Activated naive CD4-positive, alpha-beta T cell treated with anti-CD3 and anti-CD28 coated beads, Interleukin-2, amount 50 U/mL, for 72 hours (primary cell): ENCODE results near the gene ITPR1. TPM values are rescaled to one million over a fixed set of nuclear protein-coding genes. Genes with fewer than 3 reads are reported as not detected.

Experiments used
- ATAC-seq, 2 donors: fragments of 150-1000 bp; cut with Tn5 transposase; 2 replicates each; pipeline ENCODE4 v1.10.0; 2021; ENCODE audit warnings: mild to moderate bottlenecking in 2 of 2, moderate library complexity in 2 of 2
- DNase-seq, 2 donors: peaks; one replicate each; pipeline ENCODE4 v3.0.0; 2021 to 2022; ENCODE audit warnings: low spot score in 2 of 2
- H3K27ac Mint-ChIP-seq, 2 donors: one replicate each; pipeline ENCODE4 v1.8.0; 2022; ENCODE audit warnings: mild to moderate bottlenecking in 2 of 2, mixed read lengths in 2 of 2
- H3K36me3 Mint-ChIP-seq, 2 donors: one replicate each; pipeline ENCODE4 v1.8.0; 2022; ENCODE audit warnings: mixed read lengths in 2 of 2
- H3K9me3 Mint-ChIP-seq, 2 donors: one replicate each; pipeline ENCODE4 v1.8.0; 2022; ENCODE audit warnings: mixed read lengths in 2 of 2
- total RNA-seq, 2 donors: library from RNA; stranded (reverse); gene quantifications; one replicate each; pipeline ENCODE4 v1.2.3, GENCODE V29; 2022

ITPR1 gene
- total RNA-seq, 2 donors from 2014 or later, result 40.0 to 70.7 TPM

DNA sequence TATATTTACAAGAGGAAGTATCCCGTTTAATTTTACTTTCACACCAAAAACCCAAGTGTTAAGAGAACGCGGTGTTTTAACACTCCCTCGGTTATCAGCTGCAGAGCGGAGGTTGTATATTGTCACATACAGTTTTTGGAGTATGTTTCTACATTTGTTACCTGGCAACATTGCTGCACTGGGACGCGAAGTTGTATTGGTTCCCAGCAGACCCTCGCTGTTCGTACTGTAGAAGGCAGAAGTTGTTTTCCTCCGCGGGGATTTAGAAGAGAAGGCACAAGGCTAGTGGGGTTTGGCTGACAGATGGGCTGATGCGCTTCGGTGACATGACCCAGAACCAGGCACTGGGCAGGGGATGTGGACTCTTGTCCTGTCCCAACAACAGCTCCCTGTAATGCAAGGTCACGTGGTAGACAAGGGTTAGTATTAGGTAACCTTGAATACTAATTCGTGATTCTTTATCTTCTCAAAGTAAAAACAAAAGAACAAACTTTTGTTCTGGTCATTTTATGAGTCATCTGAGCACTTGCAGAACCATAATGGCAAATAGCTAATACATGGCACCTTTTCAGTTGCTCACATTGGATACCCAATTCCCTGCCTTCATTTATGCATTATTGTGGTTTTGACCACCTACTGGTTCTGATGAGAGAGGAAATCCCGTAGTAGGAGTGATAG is 255.7 kb downstream of the ITPR1 start:
- DNase-seq, result no peak
- H3K9me3 Mint-ChIP-seq, result peaks cover 0 to 5% of the 10 kb centered on the region in 2 donors
- H3K36me3 Mint-ChIP-seq, result peaks cover 12 to 28% of the 10 kb centered on the region in 2 donors
- ATAC-seq, result peak in 1 of 2 donors; percentile 19
- peak overlapping the region in 1 of 2 donors; percentile 40 for H3K27ac Mint-ChIP-seq

DNA sequence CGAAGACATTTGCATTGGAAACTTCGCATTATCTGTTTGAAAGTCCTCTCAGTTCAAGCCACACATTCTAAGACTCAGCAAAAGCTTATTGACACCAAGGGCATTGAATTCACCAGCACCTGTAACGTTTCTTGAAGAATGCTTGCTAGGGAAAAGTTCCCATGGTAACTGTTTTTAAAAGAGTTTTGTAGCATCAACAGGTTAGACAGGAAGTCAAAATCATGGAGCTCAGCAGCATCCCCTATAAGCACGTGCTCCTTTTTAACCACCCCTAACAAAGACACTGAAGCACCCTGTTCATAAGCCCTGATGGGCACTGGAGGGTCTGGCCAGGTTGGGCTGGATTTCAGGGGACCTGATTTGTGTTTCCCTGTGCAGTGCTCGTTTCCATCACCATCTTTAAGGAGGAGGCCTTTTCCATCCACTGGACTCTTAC is 256.4 kb downstream of the ITPR1 start:
- Mint-ChIP-seq H3K9me3 (peaks cover 0 to 5% of the 10 kb centered on the region in 2 donors), H3K27ac (peak overlapping the region in 1 of 2 donors; percentile 40), H3K36me3 (peaks cover 17 to 28% of the 10 kb centered on the region in 2 donors)
- no peak for DNase-seq
- no peak for ATAC-seq

GRCh38 chr3:4750306-4750968 is 257.3 kb downstream of the ITPR1 start:
- Mint-ChIP-seq H3K9me3 (peaks cover 0 to 5% of the 10 kb centered on the region in 2 donors), H3K27ac (peak overlapping the region; percentile 72 to 82), H3K36me3 (peaks cover 17 to 28% of the 10 kb centered on the region in 2 donors)
- no peak for DNase-seq
- ATAC-seq, result peak in 1 of 2 donors; percentile 43

DNA sequence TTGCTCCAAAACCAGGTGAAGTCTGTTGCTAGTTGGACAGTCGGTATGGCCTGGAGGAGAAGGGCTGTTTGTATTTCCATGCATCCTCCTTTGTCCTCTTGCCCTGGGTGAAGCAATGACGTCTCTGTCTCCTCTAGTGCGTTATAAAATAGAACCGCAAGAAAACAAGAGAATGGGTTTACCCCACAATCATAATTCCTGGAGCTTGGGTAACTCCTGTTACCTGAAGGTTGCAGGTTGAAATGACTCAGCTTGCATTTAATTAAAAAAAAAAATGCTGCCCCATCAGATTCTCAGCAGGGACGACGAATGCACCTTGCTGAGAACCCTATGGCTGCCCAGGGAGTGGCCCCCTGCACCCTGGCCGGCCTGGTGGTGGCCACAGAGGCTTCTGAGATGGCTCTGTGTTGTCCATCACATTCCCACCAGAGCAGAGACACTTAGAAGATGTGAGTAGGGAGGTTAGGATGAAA is 257.9 kb downstream of the ITPR1 start:
- ATAC-seq, result peak; percentile 36 to 44
- peaks cover 0 to 5% of the 10 kb centered on the region in 2 donors for H3K9me3 Mint-ChIP-seq
- DNase-seq, result no peak
- peak overlapping the region; percentile 72 to 82 for H3K27ac Mint-ChIP-seq
- peaks cover 17 to 28% of the 10 kb centered on the region in 2 donors for H3K36me3 Mint-ChIP-seq

- Mint-ChIP-seq H3K36me3 (peaks cover 17 to 23% of the 10 kb centered on the region in 2 donors), H3K9me3 (peaks cover 0 to 5% of the 10 kb centered on the region in 2 donors), H3K27ac (peak overlapping the region; percentile 20 to 72)
- no peak for DNase-seq
- ATAC-seq, result peak in 1 of 2 donors; percentile 24
Observed at GRCh38 chr3:4751502-4752101, 258.5 kb downstream of the ITPR1 start.

- Mint-ChIP-seq H3K27ac (no peak overlapping the region), H3K36me3 (peaks cover 16 to 17% of the 10 kb centered on the region in 2 donors)
- ATAC-seq, result no peak
Observed at GRCh38 chr3:4752201-4753072, 259.3 kb downstream of the ITPR1 start.

GRCh38 chr3:4753073-4753691 is 260.0 kb downstream of the ITPR1 start:
- Mint-ChIP-seq H3K36me3 (peaks cover 10 to 17% of the 10 kb centered on the region in 2 donors), H3K9me3 (peaks cover 0 to 5% of the 10 kb centered on the region in 2 donors)

More at GRCh38 chr3:4752201-4753072, 259.3 kb downstream of the ITPR1 start:
- peaks cover 0 to 5% of the 10 kb centered on the region in 2 donors for H3K9me3 Mint-ChIP-seq
- no peak for DNase-seq

GRCh38 chr3:4754180-4755086 is 261.3 kb downstream of the ITPR1 start:
- DNase-seq (no peak), ATAC-seq (peak; percentile 77)
- H3K36me3 Mint-ChIP-seq, result peaks cover 2 to 11% of the 10 kb centered on the region in 2 donors
- no peak overlapping the region for H3K27ac Mint-ChIP-seq
- peaks cover 0 to 5% of the 10 kb centered on the region in 2 donors for H3K9me3 Mint-ChIP-seq

More at GRCh38 chr3:4753073-4753691, 260.0 kb downstream of the ITPR1 start:
- peak in 1 of 2 donors; percentile 13 for ATAC-seq
- H3K27ac Mint-ChIP-seq, result no peak overlapping the region
- DNase-seq, result no peak

DNA sequence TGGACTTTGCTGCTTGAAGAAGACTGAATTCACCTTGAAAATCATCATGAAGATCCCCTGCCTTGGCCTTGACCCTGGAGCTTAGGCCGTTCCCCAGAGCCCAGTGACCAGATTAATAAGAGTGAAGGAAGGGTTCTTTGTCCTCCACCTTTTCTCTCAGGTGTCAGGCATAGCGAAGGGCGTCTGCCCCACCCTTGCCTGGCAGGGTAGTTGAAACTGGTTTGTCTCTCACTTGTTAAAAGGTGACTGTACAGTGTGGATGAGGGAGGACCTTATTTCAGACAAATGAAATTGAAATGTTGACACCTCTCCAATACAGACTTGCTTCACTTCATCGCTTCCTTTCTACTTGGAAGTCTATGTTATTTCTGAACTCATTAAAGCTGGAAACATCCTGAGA is 262.4 kb downstream of the ITPR1 start:
- Mint-ChIP-seq H3K36me3 (peaks cover 11 to 18% of the 10 kb centered on the region in 2 donors), H3K27ac (no peak overlapping the region), H3K9me3 (peaks cover 0 to 5% of the 10 kb centered on the region in 2 donors)
- no peak for ATAC-seq
- DNase-seq, result no peak

GRCh38 chr3:4756057-4756775 is 263.1 kb downstream of the ITPR1 start:
- Mint-ChIP-seq H3K36me3 (peaks cover 13 to 17% of the 10 kb centered on the region in 2 donors), H3K27ac (no peak overlapping the region), H3K9me3 (peaks cover 0 to 9% of the 10 kb centered on the region in 2 donors)
- ATAC-seq (no peak), DNase-seq (no peak)

- no peak for ATAC-seq
- peaks cover 21 to 25% of the 10 kb centered on the region in 2 donors for H3K36me3 Mint-ChIP-seq
- H3K9me3 Mint-ChIP-seq, result peaks cover 0 to 13% of the 10 kb centered on the region in 2 donors
- DNase-seq, result no peak
- H3K27ac Mint-ChIP-seq, result no peak overlapping the region
Observed at GRCh38 chr3:4756855-4757574, 263.9 kb downstream of the ITPR1 start.

DNA sequence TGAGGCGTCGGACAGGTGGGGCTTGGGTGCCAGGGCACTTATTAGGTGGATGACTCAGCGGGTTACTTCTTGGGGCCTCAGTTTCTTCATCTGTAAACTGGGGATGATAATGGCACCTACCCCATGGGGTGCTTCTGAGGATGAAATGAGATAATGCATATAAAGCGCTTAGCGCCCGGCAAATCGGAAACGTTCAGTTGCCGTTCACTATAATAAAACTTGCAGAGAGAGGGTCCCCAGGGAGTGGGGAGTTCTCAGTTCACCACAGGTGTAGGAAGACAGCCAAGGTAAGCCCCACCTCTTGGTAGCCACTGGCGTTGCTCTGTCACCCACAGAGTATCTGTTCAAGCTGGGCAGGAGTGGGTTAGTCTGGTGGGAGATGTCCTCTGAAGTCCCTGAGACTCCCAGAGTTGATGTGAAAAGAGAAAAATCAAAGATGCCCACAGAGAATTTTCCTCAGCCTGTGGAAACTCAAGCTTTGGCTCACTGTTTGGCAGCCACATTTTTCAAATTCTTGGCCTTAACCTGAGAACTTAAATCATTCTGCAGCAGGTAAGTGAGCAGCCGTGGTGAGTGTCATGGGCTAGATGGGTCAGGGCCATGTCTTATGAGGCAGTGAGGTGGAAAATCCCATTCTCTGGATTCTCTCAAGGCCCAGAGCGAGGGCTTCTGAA is 264.6 kb downstream of the ITPR1 start:
- Mint-ChIP-seq H3K9me3 (peaks cover 0 to 15% of the 10 kb centered on the region in 2 donors), H3K36me3 (peaks cover 27 to 32% of the 10 kb centered on the region in 2 donors), H3K27ac (no peak overlapping the region)
- no peak for ATAC-seq
- DNase-seq, result no peak

DNA sequence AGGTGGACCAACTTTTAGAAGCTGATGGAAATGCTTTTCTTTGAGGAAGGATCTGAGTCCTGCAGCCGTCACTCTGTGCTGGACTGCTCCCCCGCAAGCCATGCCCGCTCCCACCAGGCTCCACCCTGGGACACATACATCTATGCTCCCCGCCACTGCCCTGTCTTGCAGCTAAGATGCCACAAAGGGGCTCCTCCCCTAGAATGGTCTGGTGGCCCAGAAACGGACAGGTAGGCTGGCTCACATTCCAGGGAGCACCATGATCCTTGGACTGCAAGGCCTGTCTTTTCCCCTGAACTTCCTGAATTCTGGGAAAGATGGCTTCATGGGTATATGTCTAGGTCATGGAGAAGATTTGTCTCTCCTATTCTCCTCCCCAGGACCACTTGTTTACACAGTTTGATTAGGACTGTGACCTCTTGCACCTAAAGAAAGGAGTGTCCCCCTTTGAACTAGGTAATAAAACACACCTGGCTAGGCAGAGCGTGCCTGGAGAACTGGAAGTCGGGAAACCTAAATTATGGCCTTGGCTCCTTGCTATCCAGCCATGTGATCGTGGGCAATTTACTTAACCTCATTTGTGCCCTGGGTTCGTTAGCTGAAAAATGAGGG is 265.2 kb downstream of the ITPR1 start:
- H3K36me3 Mint-ChIP-seq, result peaks cover 30 to 39% of the 10 kb centered on the region in 2 donors
- DNase-seq (no peak), ATAC-seq (no peak)
- peaks cover 0 to 14% of the 10 kb centered on the region in 2 donors for H3K9me3 Mint-ChIP-seq
- peak overlapping the region in 1 of 2 donors; percentile 59 for H3K27ac Mint-ChIP-seq
